GM18861 (cell line): ENCODE data around the gene DPP3.

Source experiments
- ATAC-seq: cut with Tn5 transposase; IDR thresholded peaks from one replicate; pipeline ENCODE4 v1.9.1; 2021; ENCODE audit not compliant: unreplicated experiment

DPP3 gene

GRCh38 chr11:66555416-66555815 is 75.2 kb downstream of the DPP3 start:
- no peak for ATAC-seq

GRCh38 chr11:66556086-66556485 is 75.9 kb downstream of the DPP3 start:
- no peak for ATAC-seq

DNA sequence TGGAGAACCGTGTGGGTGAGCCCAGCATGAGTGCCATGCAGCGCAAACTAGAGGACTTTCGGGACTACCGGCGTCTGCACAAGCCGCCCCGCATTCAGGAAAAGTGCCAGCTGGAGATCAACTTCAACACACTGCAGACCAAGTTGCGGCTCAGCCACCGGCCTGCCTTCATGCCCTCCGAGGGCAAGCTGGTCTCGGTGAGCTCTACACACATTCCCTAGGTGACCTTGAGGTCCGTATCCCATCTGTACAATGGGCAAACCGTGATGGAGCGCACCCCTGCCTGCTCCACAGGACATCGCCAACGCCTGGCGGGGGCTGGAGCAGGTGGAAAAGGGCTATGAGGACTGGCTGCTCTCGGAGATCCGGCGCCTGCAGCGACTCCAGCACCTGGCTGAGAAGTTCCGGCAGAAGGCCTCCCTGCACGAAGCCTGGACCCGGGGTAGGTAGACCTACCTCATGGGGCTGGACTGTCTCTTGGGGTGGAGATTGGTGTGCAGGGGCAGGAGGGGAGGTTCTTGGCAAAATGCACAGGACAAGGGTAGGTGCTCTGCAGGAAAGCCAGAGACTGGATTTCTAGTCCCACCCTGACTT is 77.6 kb downstream of the DPP3 start:
- no peak for ATAC-seq
